Activated CD4-positive, alpha-beta T cell treated with anti-CD3 and anti-CD28 coated beads, Interleukin-2, amount 50 U/mL, for 4 hours (primary cell): ENCODE measurements around the gene TGFBR3.

ENCODE experiments used
- DNase-seq, 2 experiments: peaks; one replicate each; pipeline ENCODE4 v3.0.0-alpha.2; 2020

Gene TGFBR3

GRCh38 chr1:91774520-91775203 lies 111.3 kb downstream of the TGFBR3 start:
- DNase-seq = no peak

- no peak for DNase-seq
Measured at GRCh38 chr1:91771717-91772116, 114.2 kb downstream of the TGFBR3 start.

- DNase-seq = no peak
Measured at GRCh38 chr1:91770667-91771268, 115.2 kb downstream of the TGFBR3 start.

- no peak for DNase-seq
Measured at GRCh38 chr1:91769742-91770141, 116.2 kb downstream of the TGFBR3 start.

- DNase-seq = no peak
Measured at GRCh38 chr1:91768786-91769725, 116.9 kb downstream of the TGFBR3 start.

GRCh38 chr1:91768120-91768519 lies 117.8 kb downstream of the TGFBR3 start:
- DNase-seq = no peak

GRCh38 chr1:91766883-91767282 lies 119.1 kb downstream of the TGFBR3 start:
- no peak for DNase-seq

GRCh38 chr1:91765880-91766443 lies 120.0 kb downstream of the TGFBR3 start:
- no peak for DNase-seq

GRCh38 chr1:91765293-91765692 lies 120.7 kb downstream of the TGFBR3 start:
- DNase-seq = no peak

- no peak for DNase-seq
Measured at GRCh38 chr1:91764471-91765115, 121.4 kb downstream of the TGFBR3 start.

GRCh38 chr1:91763252-91763651 lies 122.7 kb downstream of the TGFBR3 start:
- no peak for DNase-seq

GRCh38 chr1:91761295-91761721 lies 124.6 kb downstream of the TGFBR3 start:
- DNase-seq = no peak

- no peak for DNase-seq
Measured at GRCh38 chr1:91760512-91760911, 125.4 kb downstream of the TGFBR3 start.

- DNase-seq = no peak
Measured at GRCh38 chr1:91759076-91759475, 126.9 kb downstream of the TGFBR3 start.

- no peak for DNase-seq
Measured at GRCh38 chr1:91757763-91758460, 128.0 kb downstream of the TGFBR3 start.

GRCh38 chr1:91755702-91756287 lies 130.2 kb downstream of the TGFBR3 start:
- DNase-seq = no peak

GRCh38 chr1:91754816-91755580 lies 131.0 kb downstream of the TGFBR3 start:
- DNase-seq = no peak

- DNase-seq = no peak
Measured at GRCh38 chr1:91754348-91754747, 131.6 kb downstream of the TGFBR3 start.

GRCh38 chr1:91753878-91754277 lies 132.1 kb downstream of the TGFBR3 start:
- no peak for DNase-seq

- no peak for DNase-seq
Measured at GRCh38 chr1:91752324-91752723, 133.6 kb downstream of the TGFBR3 start.

- DNase-seq = no peak
Measured at GRCh38 chr1:91751275-91751674, 134.7 kb downstream of the TGFBR3 start.
